Rectal smooth muscle tissue (tissue), 1 donor: ENCODE results near the gene ITGBL1.

ENCODE experiments used
- H3K27ac ChIP-seq: one replicate; pipeline ENCODE4 v1.7.0; 2013; ENCODE audit warnings: low read depth, low read length, inconsistent platforms
- H3K27me3 ChIP-seq: one replicate; pipeline ENCODE4 v1.7.0; 2013; ENCODE audit warnings: low read length; ENCODE audit not compliant: control insufficient read depth, insufficient read depth
- H3K36me3 ChIP-seq: one replicate; pipeline ENCODE4 v1.7.0; 2013; ENCODE audit warnings: low read length; ENCODE audit not compliant: control insufficient read depth, insufficient read depth
- H3K4me1 ChIP-seq: one replicate; pipeline ENCODE4 v1.7.0; 2013; ENCODE audit warnings: low read length; ENCODE audit not compliant: control insufficient read depth, insufficient read depth
- H3K4me3 ChIP-seq: one replicate; pipeline ENCODE4 v1.7.0; 2013; ENCODE audit warnings: low read length
- H3K9ac ChIP-seq: one replicate; pipeline ENCODE4 v1.7.0; 2013; ENCODE audit warnings: low read length

Gene ITGBL1

GRCh38 chr13:101703838-101704237 lies 251.4 kb downstream of the ITGBL1 start:
- Histone ChIP-seq H3K36me3 (no peaks in the 10 kb centered on the region), H3K27ac (no peak overlapping the region), H3K27me3 (no peaks in the 10 kb centered on the region), H3K4me3 (no peak overlapping the region), H3K9ac (no peak overlapping the region), H3K4me1 (no peaks in the 10 kb centered on the region)

- Histone ChIP-seq H3K27me3 (no peaks in the 10 kb centered on the region), H3K4me1 (no peaks in the 10 kb centered on the region), H3K9ac (no peak overlapping the region), H3K27ac (no peak overlapping the region), H3K4me3 (no peak overlapping the region), H3K36me3 (no peaks in the 10 kb centered on the region)
Measured at GRCh38 chr13:101706651-101707050, 254.2 kb downstream of the ITGBL1 start.

GRCh38 chr13:101707659-101708058 lies 255.2 kb downstream of the ITGBL1 start:
- Histone ChIP-seq H3K4me3 (no peak overlapping the region), H3K9ac (no peak overlapping the region), H3K27ac (no peak overlapping the region), H3K4me1 (no peaks in the 10 kb centered on the region), H3K27me3 (no peaks in the 10 kb centered on the region), H3K36me3 (no peaks in the 10 kb centered on the region)

- H3K27me3 ChIP-seq = no peaks in the 10 kb centered on the region
- no peaks in the 10 kb centered on the region for H3K4me1 ChIP-seq
- H3K27ac ChIP-seq = no peak overlapping the region
- no peak overlapping the region for H3K4me3 ChIP-seq
- no peak overlapping the region for H3K9ac ChIP-seq
- no peaks in the 10 kb centered on the region for H3K36me3 ChIP-seq
Measured at GRCh38 chr13:101708115-101708514, 255.6 kb downstream of the ITGBL1 start.

- Histone ChIP-seq H3K9ac (no peak overlapping the region), H3K27ac (no peak overlapping the region), H3K4me3 (no peak overlapping the region), H3K36me3 (no peaks in the 10 kb centered on the region), H3K4me1 (no peaks in the 10 kb centered on the region), H3K27me3 (no peaks in the 10 kb centered on the region)
Measured at GRCh38 chr13:101709952-101710351, 257.5 kb downstream of the ITGBL1 start.

GRCh38 chr13:101711307-101712025 lies 259.0 kb downstream of the ITGBL1 start:
- Histone ChIP-seq H3K9ac (no peak overlapping the region), H3K36me3 (no peaks in the 10 kb centered on the region), H3K27ac (no peak overlapping the region), H3K4me1 (no peaks in the 10 kb centered on the region), H3K27me3 (no peaks in the 10 kb centered on the region), H3K4me3 (no peak overlapping the region)

GRCh38 chr13:101712026-101712348 lies 259.5 kb downstream of the ITGBL1 start:
- no peaks in the 10 kb centered on the region for H3K27me3 ChIP-seq
- H3K36me3 ChIP-seq = no peaks in the 10 kb centered on the region
- no peak overlapping the region for H3K27ac ChIP-seq

GRCh38 chr13:101714195-101714594 lies 261.7 kb downstream of the ITGBL1 start:
- no peak overlapping the region for H3K27ac ChIP-seq

More at GRCh38 chr13:101712026-101712348, 259.5 kb downstream of the ITGBL1 start:
- no peak overlapping the region for H3K9ac ChIP-seq
- no peak overlapping the region for H3K4me3 ChIP-seq
- no peaks in the 10 kb centered on the region for H3K4me1 ChIP-seq

GRCh38 chr13:101717353-101717752 lies 264.9 kb downstream of the ITGBL1 start:
- Histone ChIP-seq H3K4me1 (no peaks in the 10 kb centered on the region), H3K9ac (no peak overlapping the region), H3K27ac (no peak overlapping the region), H3K27me3 (no peaks in the 10 kb centered on the region), H3K4me3 (no peak overlapping the region), H3K36me3 (no peaks in the 10 kb centered on the region)

More at GRCh38 chr13:101714195-101714594, 261.7 kb downstream of the ITGBL1 start:
- H3K4me1 ChIP-seq = no peaks in the 10 kb centered on the region
- H3K4me3 ChIP-seq = no peak overlapping the region
- no peak overlapping the region for H3K9ac ChIP-seq
- H3K27me3 ChIP-seq = no peaks in the 10 kb centered on the region
- no peaks in the 10 kb centered on the region for H3K36me3 ChIP-seq

- H3K27ac ChIP-seq = no peak overlapping the region
- H3K4me1 ChIP-seq = no peaks in the 10 kb centered on the region
- no peak overlapping the region for H3K4me3 ChIP-seq
- H3K27me3 ChIP-seq = no peaks in the 10 kb centered on the region
- no peak overlapping the region for H3K9ac ChIP-seq
- no peaks in the 10 kb centered on the region for H3K36me3 ChIP-seq
Measured at GRCh38 chr13:101718496-101718895, 266.0 kb downstream of the ITGBL1 start.

GRCh38 chr13:101726681-101727080 lies 274.2 kb downstream of the ITGBL1 start:
- Histone ChIP-seq H3K36me3 (no peaks in the 10 kb centered on the region), H3K4me1 (no peaks in the 10 kb centered on the region), H3K9ac (no peak overlapping the region), H3K27ac (no peak overlapping the region), H3K4me3 (no peak overlapping the region), H3K27me3 (no peaks in the 10 kb centered on the region)

- Histone ChIP-seq H3K9ac (no peak overlapping the region), H3K36me3 (no peaks in the 10 kb centered on the region)
Measured at GRCh38 chr13:101727118-101727517, 274.6 kb downstream of the ITGBL1 start.

GRCh38 chr13:101728021-101728420 lies 275.5 kb downstream of the ITGBL1 start:
- H3K27ac ChIP-seq = no peak overlapping the region
- no peak overlapping the region for H3K4me3 ChIP-seq
- H3K4me1 ChIP-seq = no peaks in the 10 kb centered on the region
- no peaks in the 10 kb centered on the region for H3K36me3 ChIP-seq
- no peaks in the 10 kb centered on the region for H3K27me3 ChIP-seq
- H3K9ac ChIP-seq = no peak overlapping the region

More at GRCh38 chr13:101727118-101727517, 274.6 kb downstream of the ITGBL1 start:
- H3K27me3 ChIP-seq = no peaks in the 10 kb centered on the region
- no peak overlapping the region for H3K27ac ChIP-seq
- H3K4me1 ChIP-seq = no peaks in the 10 kb centered on the region
- H3K4me3 ChIP-seq = no peak overlapping the region
